ENCODE data around the gene GUCA1C.

GUCA1C gene

GRCh38 chr3:108953700-108954099 lies at the start of gene GUCA1C:
GUCA1C (minus strand) TSS chr3:108953879; CDS start chr3:108953762, 117 bp downstream.
- Mint-ChIP-seq H3K4me3 (no peak within 1 kb of the TSS), H3K36me3 (no peaks in the 10 kb centered on the region), H3K27ac (no peak within 1 kb of the TSS), H3K27me3 (peaks cover 16% of the 10 kb centered on the region in 2 donors), H3K4me1 (no peaks in the 10 kb centered on the region), H3K9me3 (no peaks in the 10 kb centered on the region)
- DNase-seq, result no peak
- no peak for ATAC-seq (replicated peaks)

DNA sequence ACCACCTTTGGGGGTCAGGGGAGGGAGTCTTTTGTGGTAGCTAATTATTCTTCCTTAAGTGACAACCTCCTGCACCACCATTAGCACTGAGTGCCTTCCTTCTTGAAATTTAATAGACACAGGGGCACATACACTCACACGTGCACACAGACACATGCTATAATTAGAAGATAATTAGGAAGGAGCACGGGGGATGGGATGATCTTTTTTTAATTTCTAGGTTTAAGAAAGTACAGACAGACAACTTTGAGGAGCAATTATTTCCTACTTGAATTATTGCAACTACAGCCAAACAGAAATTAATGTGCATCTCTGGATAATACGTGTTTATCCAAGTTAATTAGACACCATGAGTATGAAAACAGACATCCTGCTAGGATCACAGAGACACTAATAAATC lies 44.8 kb upstream of the GUCA1C start:
- Mint-ChIP-seq H3K4me3 (no peak overlapping the region), H3K27me3 (peaks cover 0 to 5% of the 10 kb centered on the region in 2 donors), H3K36me3 (no peaks in the 10 kb centered on the region)

DNA sequence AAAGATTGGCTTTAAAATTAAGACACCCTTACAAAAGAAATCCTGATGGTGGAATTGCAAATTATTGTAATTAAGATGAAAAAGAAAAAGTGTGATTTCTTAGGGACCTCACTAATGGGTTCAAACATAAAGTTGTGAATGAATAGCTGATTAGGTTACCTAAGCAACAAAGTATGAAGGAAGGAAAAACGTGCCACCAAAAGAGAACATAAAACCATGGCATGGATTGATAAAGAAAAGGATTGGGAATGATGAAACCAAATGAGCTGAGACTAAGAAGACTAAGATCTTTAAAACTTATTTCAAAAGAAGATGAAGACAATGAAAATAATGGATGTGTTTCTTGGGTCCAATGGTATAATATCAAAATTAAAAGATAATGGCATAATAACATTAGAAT lies 32.2 kb upstream of the GUCA1C start:
- ATAC-seq (replicated peaks), result no peak
- Mint-ChIP-seq H3K4me1 (no peaks in the 10 kb centered on the region), H3K9me3 (peaks cover 1 to 4% of the 10 kb centered on the region in 2 donors)

More for the DNA sequence above, 44.8 kb upstream of the GUCA1C start:
- ATAC-seq (replicated peaks) (no peak), DNase-seq (no peak)
- H3K27ac Mint-ChIP-seq, result no peak overlapping the region
- no peaks in the 10 kb centered on the region for H3K4me1 Mint-ChIP-seq
- no peaks in the 10 kb centered on the region for H3K9me3 Mint-ChIP-seq

GRCh38 chr3:108983051-108983450 lies 29.4 kb upstream of the GUCA1C start:
- Mint-ChIP-seq H3K4me1 (no peaks in the 10 kb centered on the region), H3K27me3 (peaks cover 8 to 10% of the 10 kb centered on the region in 2 donors), H3K9me3 (no peaks in the 10 kb centered on the region), H3K4me3 (no peak overlapping the region), H3K27ac (no peak overlapping the region), H3K36me3 (no peaks in the 10 kb centered on the region)
- ATAC-seq (replicated peaks) (no peak), DNase-seq (no peak)

More for the DNA sequence above, 32.2 kb upstream of the GUCA1C start:
- H3K4me3 Mint-ChIP-seq, result no peak overlapping the region
- no peaks in the 10 kb centered on the region for H3K36me3 Mint-ChIP-seq
- DNase-seq, result no peak
- peaks cover 5 to 8% of the 10 kb centered on the region in 2 donors for H3K27me3 Mint-ChIP-seq
- H3K27ac Mint-ChIP-seq, result no peak overlapping the region

- Mint-ChIP-seq H3K9me3 (no peaks in the 10 kb centered on the region), H3K27me3 (peaks cover 0 to 6% of the 10 kb centered on the region in 2 donors), H3K4me3 (no peak overlapping the region), H3K27ac (no peak overlapping the region), H3K4me1 (peaks cover 3 to 7% of the 10 kb centered on the region in 2 donors), H3K36me3 (no peaks in the 10 kb centered on the region)
- ATAC-seq (replicated peaks) (no peak), DNase-seq (no peak)
Measured at GRCh38 chr3:108976058-108976457, 22.4 kb upstream of the GUCA1C start.

GRCh38 chr3:108973019-108973418 lies 19.3 kb upstream of the GUCA1C start:
- Mint-ChIP-seq H3K9me3 (no peaks in the 10 kb centered on the region), H3K36me3 (no peaks in the 10 kb centered on the region), H3K4me3 (no peak overlapping the region), H3K27me3 (no peaks in the 10 kb centered on the region), H3K27ac (no peak overlapping the region), H3K4me1 (peaks cover 5 to 9% of the 10 kb centered on the region in 2 donors)
- ATAC-seq (replicated peaks) (no peak), DNase-seq (no peak)

DNA sequence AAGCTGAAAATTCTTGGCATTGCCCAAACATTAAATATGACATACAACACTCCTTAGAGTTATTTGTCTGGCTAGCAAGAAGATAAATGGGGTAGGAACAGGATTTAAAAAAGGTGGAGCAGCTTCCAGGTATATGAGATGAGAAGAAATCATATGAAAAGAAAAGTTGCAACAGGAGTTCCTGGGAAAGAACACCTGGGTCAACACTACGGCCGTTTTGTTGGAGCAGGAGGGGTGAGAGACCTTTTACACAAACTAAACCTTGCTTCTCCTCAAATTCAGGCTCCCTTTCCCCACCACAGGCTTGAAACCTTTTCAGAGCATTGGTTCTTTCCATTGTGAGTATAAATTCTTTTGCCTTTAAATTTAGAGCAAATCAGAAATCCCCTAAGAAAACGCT lies 18.8 kb upstream of the GUCA1C start:
- H3K4me1 Mint-ChIP-seq, result peaks cover 5 to 9% of the 10 kb centered on the region in 2 donors
- peaks cover 0 to 1% of the 10 kb centered on the region in 2 donors for H3K9me3 Mint-ChIP-seq
- H3K36me3 Mint-ChIP-seq, result no peaks in the 10 kb centered on the region
- no peak for ATAC-seq (replicated peaks)
- DNase-seq, result no peak
- H3K4me3 Mint-ChIP-seq, result no peak overlapping the region
- no peaks in the 10 kb centered on the region for H3K27me3 Mint-ChIP-seq
- H3K27ac Mint-ChIP-seq, result no peak overlapping the region

GRCh38 chr3:108970561-108970960 lies 16.9 kb upstream of the GUCA1C start:
- Mint-ChIP-seq H3K9me3 (peaks cover 0 to 1% of the 10 kb centered on the region in 2 donors), H3K27me3 (no peaks in the 10 kb centered on the region), H3K36me3 (no peaks in the 10 kb centered on the region), H3K27ac (no peak overlapping the region), H3K4me1 (peaks cover 5 to 9% of the 10 kb centered on the region in 2 donors), H3K4me3 (no peak overlapping the region)
- DNase-seq (no peak), ATAC-seq (replicated peaks) (peak in 1 of 2 donors; percentile 19)

DNA sequence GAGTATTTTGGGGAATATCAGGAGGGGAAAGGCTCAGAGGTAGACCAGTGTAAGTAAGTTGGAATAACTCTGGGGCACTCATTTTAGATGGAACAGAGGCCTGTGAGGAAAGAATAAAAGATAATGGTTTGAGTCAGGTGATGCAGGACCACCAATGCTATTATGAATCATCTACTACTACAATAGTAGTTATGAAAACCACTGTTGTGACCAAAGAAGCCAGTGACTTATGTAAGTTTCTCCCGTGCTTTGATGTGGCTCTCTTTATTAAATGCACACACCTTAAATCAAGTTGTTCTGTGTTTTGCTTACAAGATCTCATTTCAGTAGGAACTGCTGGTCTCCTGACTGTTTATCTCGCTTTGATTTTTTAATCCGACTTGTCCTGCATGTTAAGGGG lies 13.1 kb upstream of the GUCA1C start:
- DNase-seq (no peak), ATAC-seq (replicated peaks) (no peak)
- peaks cover 6 to 8% of the 10 kb centered on the region in 2 donors for H3K4me1 Mint-ChIP-seq
- H3K9me3 Mint-ChIP-seq, result peaks cover 0 to 1% of the 10 kb centered on the region in 2 donors
- no peaks in the 10 kb centered on the region for H3K27me3 Mint-ChIP-seq
- no peak overlapping the region for H3K4me3 Mint-ChIP-seq
- H3K27ac Mint-ChIP-seq, result no peak overlapping the region
- no peaks in the 10 kb centered on the region for H3K36me3 Mint-ChIP-seq

DNA sequence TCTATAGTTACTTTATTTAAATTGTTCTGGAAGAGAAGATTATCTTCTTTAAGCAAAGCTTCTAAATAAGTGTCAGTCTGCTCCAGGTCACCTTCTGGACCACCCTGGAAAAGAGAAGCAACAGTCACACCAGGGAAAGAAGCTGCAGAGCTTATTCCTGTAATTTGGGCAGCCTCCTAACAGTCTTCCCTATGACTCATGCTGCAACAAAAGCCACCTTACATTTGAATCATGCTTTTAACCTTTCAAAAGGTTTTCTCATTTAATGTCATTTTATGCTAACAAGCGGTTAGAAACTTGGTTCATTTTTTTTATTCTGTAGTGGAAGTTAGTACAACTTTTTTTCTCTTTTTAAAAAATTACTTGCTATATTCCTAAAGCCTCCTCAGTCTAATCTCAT lies 5.3 kb upstream of the GUCA1C start:
- H3K27ac Mint-ChIP-seq, result no peak overlapping the region
- peaks cover 0 to 7% of the 10 kb centered on the region in 2 donors for H3K27me3 Mint-ChIP-seq
- ATAC-seq (replicated peaks) (no peak), DNase-seq (no peak)
- peaks cover 0 to 1% of the 10 kb centered on the region in 2 donors for H3K4me1 Mint-ChIP-seq
- no peak overlapping the region for H3K4me3 Mint-ChIP-seq
- H3K9me3 Mint-ChIP-seq, result no peaks in the 10 kb centered on the region
- H3K36me3 Mint-ChIP-seq, result no peaks in the 10 kb centered on the region

- no peak for DNase-seq
- Mint-ChIP-seq H3K9me3 (no peaks in the 10 kb centered on the region), H3K36me3 (no peaks in the 10 kb centered on the region), H3K27me3 (peaks cover 16 to 21% of the 10 kb centered on the region in 2 donors), H3K27ac (no peak overlapping the region), H3K4me1 (no peaks in the 10 kb centered on the region), H3K4me3 (no peak overlapping the region)
- ATAC-seq (replicated peaks), result no peak
Measured at GRCh38 chr3:108953210-108953609, 469 bp downstream of the GUCA1C start.

DNA sequence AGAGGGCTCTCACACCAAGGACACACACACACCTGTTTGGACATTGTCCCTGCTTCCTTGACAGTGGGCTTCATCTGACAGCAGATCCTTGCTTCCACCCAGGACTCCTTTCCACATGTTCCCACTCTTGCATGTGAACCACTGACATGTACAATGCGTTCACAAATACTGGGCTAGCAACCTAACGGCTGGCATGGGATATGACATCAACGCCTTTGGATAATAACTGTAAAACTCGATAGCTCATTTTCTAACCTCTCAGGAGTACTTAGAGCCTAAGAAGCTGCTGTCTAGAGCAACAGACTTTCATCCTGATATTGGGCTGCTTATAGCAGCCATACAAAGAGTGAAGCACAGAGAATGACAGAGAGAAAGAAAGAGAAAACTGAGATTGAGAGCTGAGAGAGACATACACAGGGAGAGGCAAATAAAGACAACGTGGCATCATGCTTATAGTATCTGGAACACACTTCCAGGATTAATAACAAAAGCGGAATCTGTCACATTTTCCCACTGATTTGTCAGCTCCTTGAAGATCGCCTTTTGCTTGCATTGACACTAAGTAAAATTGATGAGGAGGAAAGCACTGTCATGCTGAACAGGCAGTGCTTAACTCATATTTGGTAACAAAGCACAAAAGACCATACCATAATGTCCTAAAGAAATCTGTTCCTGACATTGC lies 1.7 kb downstream of the GUCA1C start:
- ATAC-seq (replicated peaks), result no peak
- Mint-ChIP-seq H3K9me3 (peaks cover 0 to 2% of the 10 kb centered on the region in 2 donors), H3K4me3 (no peak overlapping the region), H3K4me1 (no peaks in the 10 kb centered on the region), H3K36me3 (no peaks in the 10 kb centered on the region), H3K27me3 (peaks cover 20 to 25% of the 10 kb centered on the region in 2 donors), H3K27ac (no peak overlapping the region)
- DNase-seq, result no peak

DNA sequence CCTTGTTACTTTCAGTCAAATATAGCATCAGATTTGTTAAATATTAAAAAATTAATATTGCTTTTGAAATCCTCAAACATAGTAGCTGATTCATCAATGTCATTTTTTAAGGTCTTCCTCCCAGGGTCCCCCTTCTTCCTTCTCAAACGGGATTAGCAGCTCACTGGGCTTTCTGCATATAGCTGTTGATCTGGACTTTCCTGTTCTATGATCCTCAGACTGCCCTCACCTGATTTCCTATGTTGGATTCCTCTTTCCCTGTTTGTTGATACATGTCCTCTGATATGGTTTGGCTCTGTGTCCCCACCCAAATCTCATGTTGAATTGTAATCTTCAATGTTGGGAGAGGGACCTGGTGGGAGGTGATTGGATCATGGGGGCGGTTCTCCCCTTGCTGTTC lies 5.8 kb downstream of the GUCA1C start:
- DNase-seq (no peak), ATAC-seq (replicated peaks) (no peak)
- Mint-ChIP-seq H3K27ac (no peak overlapping the region), H3K9me3 (peaks cover 0 to 2% of the 10 kb centered on the region in 2 donors), H3K4me1 (no peaks in the 10 kb centered on the region), H3K27me3 (peaks cover 15 to 25% of the 10 kb centered on the region in 2 donors), H3K36me3 (no peaks in the 10 kb centered on the region), H3K4me3 (no peak overlapping the region)

DNA sequence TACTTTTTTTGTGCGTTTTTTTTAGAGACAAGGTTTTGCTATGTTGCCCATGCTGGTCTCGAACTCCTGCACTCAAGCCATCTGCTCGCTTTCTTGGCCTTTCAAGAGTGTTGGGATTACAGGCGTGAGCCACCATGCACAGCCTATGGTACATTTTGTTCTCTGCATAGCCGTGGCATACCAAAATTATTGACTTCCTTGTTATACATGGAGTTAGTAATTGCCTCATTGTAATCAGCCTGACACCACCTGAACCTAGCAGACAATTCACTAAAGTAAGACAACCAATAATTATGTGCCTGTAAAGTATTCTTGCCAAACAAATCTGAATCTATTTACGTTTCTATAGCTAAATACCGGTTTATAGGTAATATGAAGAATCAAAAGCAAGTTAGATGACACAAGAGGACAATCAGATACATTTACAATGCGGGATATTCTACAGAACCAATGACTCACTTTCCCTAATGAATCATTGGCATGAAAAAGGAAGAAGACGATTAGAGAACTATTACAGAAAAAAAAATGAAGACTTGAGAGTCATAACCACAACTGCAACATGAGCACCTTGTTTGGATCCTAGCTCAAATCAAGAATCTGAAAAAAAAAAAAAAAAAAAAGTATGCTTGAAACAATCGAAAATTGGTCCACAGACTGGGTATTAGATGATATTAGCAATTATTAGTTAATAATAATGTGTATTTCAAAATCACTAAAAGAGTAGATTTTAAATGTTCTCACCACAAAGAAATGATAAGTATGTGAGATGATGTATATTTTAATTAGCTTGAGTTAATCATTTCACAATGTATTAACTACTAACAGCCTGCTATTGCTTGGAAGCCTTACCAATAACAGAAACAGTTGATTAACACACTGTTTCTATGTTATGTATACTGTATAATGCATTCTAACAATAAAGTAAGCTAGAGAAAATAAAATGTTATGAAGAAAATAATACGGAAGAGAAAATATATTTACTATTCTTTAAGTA lies 7.1 kb downstream of the GUCA1C start:
- Mint-ChIP-seq H3K36me3 (no peaks in the 10 kb centered on the region), H3K27me3 (peaks cover 11 to 25% of the 10 kb centered on the region in 2 donors), H3K4me3 (no peak overlapping the region), H3K9me3 (peaks cover 0 to 2% of the 10 kb centered on the region in 2 donors), H3K4me1 (no peaks in the 10 kb centered on the region), H3K27ac (no peak overlapping the region)
- ATAC-seq (replicated peaks) (no peak), DNase-seq (no peak)

Data from stimulated activated naive B cell treated with anti-CD40 and anti-IgM and Interleukin-4, amounts not matched to agents 10 μg/mL and 1 μg/mL and 100 μg/mL, for 72 hours (primary cell).